DND-41 (cell line): Measurements from ENCODE around the gene MUC6.

Experiments
- ATAC-seq: fragments of 200-7000 bp; cut with Tn5 transposase; 3 replicates; pipeline ENCODE4 v1.9.1; 2021; ENCODE audit warnings: low read depth; ENCODE audit not compliant: insufficient read depth
- DNase-seq: peaks from one replicate; pipeline ENCODE4 v3.0.0-alpha.2; 2020
- H2AFZ ChIP-seq: 2 replicates; pipeline ENCODE4 v1.6.0; 2012; ENCODE audit warnings: low read depth, low read length
- H3K27ac ChIP-seq: 2 replicates; pipeline ENCODE4 v1.5.1; 2012; ENCODE audit warnings: low read length, inconsistent platforms
- H3K27me3 ChIP-seq: fragments of 200-600 bp; sonication (generic); 2 replicates; pipeline ENCODE4 v1.6.0; 2012; ENCODE audit warnings: low read length, mild to moderate bottlenecking, inconsistent platforms; ENCODE audit not compliant: insufficient read depth, poor library complexity
- H3K36me3 ChIP-seq: 2 replicates; pipeline ENCODE4 v1.5.1; 2012; ENCODE audit warnings: low read length, inconsistent platforms; ENCODE audit not compliant: insufficient read depth
- H3K4me1 ChIP-seq: 2 replicates; pipeline ENCODE4 v1.5.1; 2012; ENCODE audit warnings: mild to moderate bottlenecking, low read length; ENCODE audit not compliant: insufficient read depth
- H3K4me2 ChIP-seq: 2 replicates; pipeline ENCODE4 v1.6.0; 2012; ENCODE audit warnings: mild to moderate bottlenecking, moderate library complexity, low read length, inconsistent platforms; ENCODE audit not compliant: insufficient read depth
- H3K4me3 ChIP-seq, 2 experiments: fragments of 200-600 bp in 1 of 2; shearing (Covaris generic) in 1 of 2; 2 replicates each; pipeline ENCODE4 v1.5.1; 2012 to 2016; ENCODE audit warnings: inconsistent platforms in 2 of 2, low read length in 2 of 2, mild to moderate bottlenecking in 2 of 2, low read depth in 1 of 2, moderate library complexity in 1 of 2
- H3K79me2 ChIP-seq: 2 replicates; pipeline ENCODE4 v1.6.0; 2012; ENCODE audit warnings: low read length, inconsistent platforms; ENCODE audit not compliant: insufficient read depth
- H3K9ac ChIP-seq: 2 replicates; pipeline ENCODE4 v1.6.0; 2012; ENCODE audit warnings: low read depth, mild to moderate bottlenecking, inconsistent platforms, low read length, moderate library complexity
- H3K9me3 ChIP-seq: 2 replicates; pipeline ENCODE4 v1.5.1; 2012; ENCODE audit warnings: low read length, moderate library complexity, mild to moderate bottlenecking, inconsistent platforms; ENCODE audit not compliant: insufficient read depth, severe bottlenecking
- H4K20me1 ChIP-seq: 2 replicates; pipeline ENCODE4 v1.6.0; 2012; ENCODE audit warnings: low read length; ENCODE audit not compliant: insufficient read depth
- EZH2 ChIP-seq: IDR thresholded peaks from 3 replicates; pipeline ENCODE4 v1.6.1; 2012; ENCODE audit warnings: borderline replicate concordance, low read depth, mild to moderate bottlenecking, moderate library complexity, low read length, inconsistent platforms; ENCODE audit not compliant: severe bottlenecking
- TF ChIP-seq, protein P1 (sequence below): IDR thresholded peaks from 2 replicates; pipeline ENCODE4 v1.5.1; 2012; ENCODE audit warnings: borderline replicate concordance, low read length, moderate library complexity, mild to moderate bottlenecking; ENCODE audit not compliant: poor library complexity, severe bottlenecking; ENCODE audit errors: extremely low read depth

Gene MUC6

DNA sequence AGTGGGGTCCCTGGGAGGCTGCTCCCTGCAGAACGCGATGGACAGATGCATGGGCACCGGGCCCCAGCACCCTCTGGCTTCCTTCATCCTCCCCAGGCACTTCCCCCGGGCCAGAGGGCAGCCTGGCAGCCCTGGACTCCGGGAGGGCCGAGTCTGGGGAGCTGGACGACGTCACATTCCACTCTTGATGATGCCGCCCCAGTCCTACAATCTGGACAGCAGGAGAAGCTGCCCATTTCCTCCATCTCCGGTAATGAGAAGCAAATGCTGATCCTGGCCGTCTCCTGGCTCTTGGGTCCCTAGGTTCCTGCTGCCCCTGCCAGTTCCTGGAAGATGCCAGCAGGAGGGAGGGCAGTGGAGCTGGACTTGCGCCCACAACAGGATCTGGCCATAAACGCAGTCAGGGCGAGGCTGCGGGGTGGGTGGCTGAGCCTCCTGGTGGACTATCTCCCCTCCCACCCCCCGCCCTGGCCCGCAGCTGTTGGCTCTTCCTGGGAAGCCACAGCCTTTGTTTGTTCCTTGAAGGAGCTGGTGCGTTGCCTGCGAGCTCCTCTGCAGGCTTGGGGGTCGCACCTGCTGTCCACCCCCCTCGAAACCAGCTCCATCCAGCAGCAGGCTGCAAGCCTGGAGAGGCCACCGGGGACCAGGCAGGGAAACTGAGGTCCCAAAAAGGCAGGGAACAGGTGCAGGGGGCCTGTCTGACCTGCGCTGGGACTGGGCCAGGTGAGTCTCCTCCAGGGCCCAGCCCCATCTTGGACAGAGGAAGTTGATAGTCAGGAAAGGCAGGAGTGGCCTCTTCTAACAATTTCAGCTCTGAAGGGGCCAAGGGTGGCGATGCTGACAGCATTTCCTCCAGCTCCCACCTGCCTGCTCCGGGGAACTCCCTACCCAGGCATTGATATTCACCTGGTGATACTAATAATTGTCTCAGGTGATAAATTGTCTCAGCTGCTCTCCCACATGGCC lies 17.9 kb upstream of the MUC6 start:
- Histone ChIP-seq H4K20me1 (no peaks in the 10 kb centered on the region; the same call in 1 of the 2 replicates), H3K27ac (no peak overlapping the region), H3K4me1 (0 out of 2 replicates have a peak, but pooled peaks cover 5% of the 10 kb centered on the region), H3K4me2 (no peak overlapping the region), H2AFZ (no peak overlapping the region), H3K4me3 (no peak overlapping the region), H3K27me3 (no peaks in the 10 kb centered on the region), H3K9me3 (no peaks in the 10 kb centered on the region), H3K9ac (no peak overlapping the region), H3K79me2 (no peaks in the 10 kb centered on the region), H3K36me3 (no peaks in the 10 kb centered on the region)
- no peak for ATAC-seq
- no peak for TF ChIP-seq EZH2
- TF ChIP-seq, protein P1, sequence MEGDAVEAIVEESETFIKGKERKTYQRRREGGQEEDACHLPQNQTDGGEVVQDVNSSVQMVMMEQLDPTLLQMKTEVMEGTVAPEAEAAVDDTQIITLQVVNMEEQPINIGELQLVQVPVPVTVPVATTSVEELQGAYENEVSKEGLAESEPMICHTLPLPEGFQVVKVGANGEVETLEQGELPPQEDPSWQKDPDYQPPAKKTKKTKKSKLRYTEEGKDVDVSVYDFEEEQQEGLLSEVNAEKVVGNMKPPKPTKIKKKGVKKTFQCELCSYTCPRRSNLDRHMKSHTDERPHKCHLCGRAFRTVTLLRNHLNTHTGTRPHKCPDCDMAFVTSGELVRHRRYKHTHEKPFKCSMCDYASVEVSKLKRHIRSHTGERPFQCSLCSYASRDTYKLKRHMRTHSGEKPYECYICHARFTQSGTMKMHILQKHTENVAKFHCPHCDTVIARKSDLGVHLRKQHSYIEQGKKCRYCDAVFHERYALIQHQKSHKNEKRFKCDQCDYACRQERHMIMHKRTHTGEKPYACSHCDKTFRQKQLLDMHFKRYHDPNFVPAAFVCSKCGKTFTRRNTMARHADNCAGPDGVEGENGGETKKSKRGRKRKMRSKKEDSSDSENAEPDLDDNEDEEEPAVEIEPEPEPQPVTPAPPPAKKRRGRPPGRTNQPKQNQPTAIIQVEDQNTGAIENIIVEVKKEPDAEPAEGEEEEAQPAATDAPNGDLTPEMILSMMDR = no peak
- no peak for DNase-seq

- Histone ChIP-seq H3K79me2 (no peaks in the 10 kb centered on the region), H3K9ac (no peak overlapping the region), H3K4me3 (no peak overlapping the region), H4K20me1 (no peaks in the 10 kb centered on the region; the same call in 1 of the 2 replicates), H3K27me3 (no peaks in the 10 kb centered on the region), H3K27ac (no peak overlapping the region), H3K36me3 (no peaks in the 10 kb centered on the region), H3K4me1 (0 out of 2 replicates have a peak, but pooled peaks cover 5% of the 10 kb centered on the region), H3K4me2 (no peak overlapping the region), H2AFZ (no peak overlapping the region), H3K9me3 (no peaks in the 10 kb centered on the region)
- DNase-seq (no peak), ATAC-seq (no peak)
- no peak for TF ChIP-seq EZH2
- TF ChIP-seq, protein P1 = no peak
Measured at GRCh38 chr11:1053121-1053901, 16.8 kb upstream of the MUC6 start.

DNA sequence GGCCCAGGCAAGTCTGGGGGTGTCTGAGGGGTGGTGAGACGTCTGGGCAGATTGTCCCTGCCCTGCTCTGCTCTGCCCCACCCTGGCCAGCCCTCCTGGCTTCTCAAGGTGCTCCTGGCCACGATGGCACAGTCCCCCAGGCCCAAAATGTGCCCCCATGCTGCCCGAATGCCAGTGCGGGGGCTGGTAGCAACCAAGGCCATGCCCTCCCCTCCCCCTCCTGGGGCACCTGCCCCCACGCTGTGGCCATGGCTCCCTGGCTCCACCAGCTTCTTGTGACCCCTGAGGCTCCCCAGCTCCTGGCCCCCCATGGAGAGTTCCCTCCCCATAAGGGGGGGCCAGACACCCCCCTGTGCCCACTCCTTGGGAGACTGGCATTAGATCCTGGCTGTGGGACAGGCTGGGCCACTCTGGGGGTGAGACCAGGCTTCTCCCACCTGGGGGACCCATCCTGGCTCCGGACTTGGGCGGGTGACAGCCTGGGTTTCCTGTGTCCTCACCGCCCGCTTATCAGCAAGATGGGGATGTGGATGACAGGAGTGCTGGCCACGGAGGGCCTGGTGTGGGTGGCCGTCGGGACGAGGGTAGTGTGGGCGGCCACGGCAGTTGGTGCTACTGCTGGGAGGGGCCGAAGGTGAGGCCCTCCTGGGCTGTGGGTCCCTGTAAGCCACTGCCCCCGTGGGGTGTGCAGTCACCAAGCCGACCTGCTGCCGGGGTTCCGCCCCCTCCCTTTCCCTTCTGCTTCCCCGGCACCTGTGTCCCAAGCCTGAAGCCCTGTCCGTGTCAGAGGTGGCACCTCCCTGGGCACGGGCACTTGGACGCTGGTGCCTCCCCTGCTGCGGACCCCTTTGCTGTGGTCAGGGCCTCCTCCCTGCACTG lies 15.9 kb upstream of the MUC6 start:
- DNase-seq = no peak
- no peak overlapping the region for H3K27ac ChIP-seq

More for the DNA sequence above, 15.9 kb upstream of the MUC6 start:
- H3K79me2 ChIP-seq = no peaks in the 10 kb centered on the region
- no peaks in the 10 kb centered on the region for H3K9me3 ChIP-seq
- no peak for TF ChIP-seq EZH2
- TF ChIP-seq, protein P1 = no peak
- no peaks in the 10 kb centered on the region for H3K27me3 ChIP-seq
- no peaks in the 10 kb centered on the region; the same call in 1 of the 2 replicates for H4K20me1 ChIP-seq
- H3K4me1 ChIP-seq = 0 out of 2 replicates have a peak, but pooled peaks cover 5% of the 10 kb centered on the region
- H3K4me2 ChIP-seq = no peak overlapping the region
- H3K9ac ChIP-seq = no peak overlapping the region
- no peaks in the 10 kb centered on the region for H3K36me3 ChIP-seq
- no peak for ATAC-seq
- H2AFZ ChIP-seq = no peak overlapping the region
- no peak overlapping the region for H3K4me3 ChIP-seq
